Umbilical cord (tissue), 2 donors: Measurements from ENCODE around the gene CEACAM8. TPM values are rescaled to one million over a fixed set of nuclear protein-coding genes. Genes with fewer than 3 reads are reported as not detected.
"Not testable (repeated sequence)": the region's sequence is repeated elsewhere in the genome, so short reads cannot be mapped to it uniquely, and the experiment has no call there.

Experiments
- DNase-seq: peaks from one replicate; pipeline ENCODE4 v3.0.0-alpha.2; 2015; ENCODE audit warnings: low spot score
- total RNA-seq: library from RNA; depleted of rRNA; stranded (reverse); fragments of >200 nt; gene quantifications from one replicate; pipeline ENCODE4 v1.2.3, GENCODE V29; 2014; ENCODE audit warnings: low replicate concordance; ENCODE audit not compliant: insufficient read depth

The CEACAM8 gene
- total RNA-seq, 1 donor from 2014 or later = 0.96 TPM

- DNase-seq = no peak
Measured at GRCh38 chr19:42544146-42544545, 50.6 kb downstream of the CEACAM8 start.

GRCh38 chr19:42542791-42543190 is 51.9 kb downstream of the CEACAM8 start:
- no peak for DNase-seq

GRCh38 chr19:42540071-42540553 is 54.6 kb downstream of the CEACAM8 start:
- DNase-seq = no peak

GRCh38 chr19:42538841-42539709 is 55.6 kb downstream of the CEACAM8 start:
- DNase-seq = no peak

GRCh38 chr19:42535276-42535675 is 59.4 kb downstream of the CEACAM8 start:
- DNase-seq = not testable (repeated sequence)

GRCh38 chr19:42534391-42534790 is 60.3 kb downstream of the CEACAM8 start:
- no peak for DNase-seq

GRCh38 chr19:42532891-42533290 is 61.8 kb downstream of the CEACAM8 start:
- DNase-seq = no peak

- no peak for DNase-seq
Measured at GRCh38 chr19:42531313-42531712, 63.4 kb downstream of the CEACAM8 start.

Other genes with a start within 250 kb of the CEACAM8 start
- not detected for gene CNFN, start 204.6 kb downstream of the CEACAM8 start, total RNA-seq
- 6.5 TPM for gene LIPE, start 167.5 kb downstream of the CEACAM8 start, total RNA-seq
- not detected for gene CXCL17, start 152.0 kb downstream of the CEACAM8 start, total RNA-seq
- 3.4 TPM for gene CEACAM1, start 66.4 kb downstream of the CEACAM8 start, total RNA-seq
- gene PSG3, start 145.6 kb upstream of the CEACAM8 start, total RNA-seq = 0.96 TPM
- 1.9 TPM for gene PSG8, start 170.8 kb upstream of the CEACAM8 start, total RNA-seq